HEK293 (cell line): ENCODE results near the gene P4HA2.
A peak's percentile ranks its signal among the peaks of the same experiment; 100 is the strongest.

Experiments
- CTCF ChIA-PET: fragments of 350-600 bp; formaldehyde crosslinking; extraction: SDS; loops from one replicate; lab custom pipeline; 2021; ENCODE audit warnings: antibody characterized with exemption; lab: Yijun Ruan, JAX
- POLR2A ChIA-PET: fragments of 300-600 bp; formaldehyde crosslinking; extraction: SDS; loops from one replicate; lab custom pipeline; 2020; ENCODE audit warnings: antibody characterized with exemption, inconsistent platforms; lab: Yijun Ruan, JAX
- H3K27ac ChIP-seq: fragments of 200-500 bp; sonication (Bioruptor generic); 2 replicates; pipeline ENCODE4 v1.5.1; 2014; ENCODE audit warnings: low read depth, low read length, control low read depth, inconsistent platforms; ENCODE audit errors: extremely low read depth
- H3K36me3 ChIP-seq, 2 experiments: fragments of 200-500 bp in 1 of 2; sonication (Bioruptor generic) in 1 of 2; 1 replicate in 1 of 2; 2 replicates in 1 of 2; pipeline ENCODE4 v1.5.1; 2014 to 2017; ENCODE audit warnings: inconsistent platforms in 2 of 2, low read length in 2 of 2; ENCODE audit not compliant: control insufficient read depth in 2 of 2, insufficient read depth in 1 of 2
- H3K4me1 ChIP-seq: fragments of 200-500 bp; sonication (Bioruptor generic); 2 replicates; pipeline ENCODE4 v1.5.1; 2014; ENCODE audit warnings: mild to moderate bottlenecking, low read length, inconsistent platforms; ENCODE audit not compliant: control insufficient read depth, insufficient read depth
- H3K4me3 ChIP-seq: 2 replicates; pipeline ENCODE4 v1.5.1; 2011; ENCODE audit warnings: low read depth, mild to moderate bottlenecking, control low read depth, low read length, moderate library complexity
- H3K9me3 ChIP-seq: fragments of 200-500 bp; sonication (Bioruptor generic); 2 replicates; pipeline ENCODE4 v1.5.1; 2014; ENCODE audit warnings: low read depth, low read length, inconsistent platforms; ENCODE audit not compliant: control insufficient read depth, insufficient read depth
- EGR2 ChIP-seq: fragments of 450-650 bp; formaldehyde crosslinking; IDR thresholded peaks from 2 replicates; pipeline ENCODE4 v1.5.1; 2016; ENCODE audit warnings: low read depth, missing biosample characterization, missing genetic modification characterization
- GLIS1 ChIP-seq: fragments of 450-650 bp; formaldehyde crosslinking; IDR thresholded peaks from 2 replicates; pipeline ENCODE4 v1.5.1; 2016; ENCODE audit warnings: missing biosample characterization, missing genetic modification characterization
- KLF8 ChIP-seq: fragments of 450-650 bp; formaldehyde crosslinking; IDR thresholded peaks from 2 replicates; pipeline ENCODE4 v1.5.1; 2016; ENCODE audit warnings: missing biosample characterization, missing genetic modification characterization
- MZF1 ChIP-seq: fragments of 450-650 bp; formaldehyde crosslinking; IDR thresholded peaks from 2 replicates; pipeline ENCODE4 v1.5.1; 2017; ENCODE audit warnings: missing biosample characterization, missing genetic modification characterization, borderline replicate concordance
- OVOL3 ChIP-seq: fragments of 450-650 bp; formaldehyde crosslinking; IDR thresholded peaks from 2 replicates; pipeline ENCODE4 v1.5.1; 2016; ENCODE audit warnings: missing biosample characterization, missing genetic modification characterization
- PRDM4 ChIP-seq: fragments of 450-650 bp; formaldehyde crosslinking; IDR thresholded peaks from 2 replicates; pipeline ENCODE4 v1.5.1; 2017; ENCODE audit warnings: missing biosample characterization, missing genetic modification characterization
- SCRT2 ChIP-seq: fragments of 450-650 bp; formaldehyde crosslinking; IDR thresholded peaks from 2 replicates; pipeline ENCODE4 v1.5.1; 2016; ENCODE audit warnings: missing biosample characterization, missing genetic modification characterization
- YY2 ChIP-seq: fragments of 450-650 bp; formaldehyde crosslinking; IDR thresholded peaks from 2 replicates; pipeline ENCODE4 v1.5.1; 2016; ENCODE audit warnings: missing biosample characterization, missing genetic modification characterization
- ZBTB48 ChIP-seq: fragments of 450-650 bp; formaldehyde crosslinking; IDR thresholded peaks from 2 replicates; pipeline ENCODE4 v1.5.1; 2016; ENCODE audit warnings: missing biosample characterization, missing genetic modification characterization
- ZEB2 ChIP-seq: fragments of 450-650 bp; formaldehyde crosslinking; IDR thresholded peaks from 2 replicates; pipeline ENCODE4 v1.5.1; 2016; ENCODE audit warnings: missing biosample characterization, missing genetic modification characterization
- ZFHX2 ChIP-seq: fragments of 450-650 bp; formaldehyde crosslinking; conservative IDR thresholded peaks from 2 replicates; pipeline ENCODE4 v1.5.1; 2016; ENCODE audit warnings: missing biosample characterization, missing genetic modification characterization
- ZIC2 ChIP-seq: fragments of 450-650 bp; formaldehyde crosslinking; IDR thresholded peaks from 2 replicates; pipeline ENCODE4 v1.5.1; 2016; ENCODE audit warnings: missing biosample characterization, missing genetic modification characterization
- ZNF184 ChIP-seq: fragments of 450-650 bp; IDR thresholded peaks from 2 replicates; pipeline ENCODE4 v1.5.1; 2018; ENCODE audit warnings: missing biosample characterization, mild to moderate bottlenecking, missing genetic modification characterization
- ZNF311 ChIP-seq: fragments of 450-650 bp; formaldehyde crosslinking; IDR thresholded peaks from 2 replicates; pipeline ENCODE4 v1.5.1; 2017; ENCODE audit warnings: missing biosample characterization, missing genetic modification characterization, borderline replicate concordance
- ZNF335 ChIP-seq: fragments of 450-650 bp; formaldehyde crosslinking; conservative IDR thresholded peaks from 2 replicates; pipeline ENCODE4 v1.5.1; 2016; ENCODE audit warnings: missing biosample characterization, missing genetic modification characterization
- ZNF341 ChIP-seq: fragments of 450-650 bp; formaldehyde crosslinking; IDR thresholded peaks from 2 replicates; pipeline ENCODE4; 2016; ENCODE audit warnings: low read depth, missing biosample characterization, missing genetic modification characterization
- ZNF37A ChIP-seq: fragments of 450-650 bp; IDR thresholded peaks from 2 replicates; pipeline ENCODE4 v1.5.1; 2018; ENCODE audit warnings: missing biosample characterization, missing genetic modification characterization
- ZNF426 ChIP-seq: fragments of 450-650 bp; formaldehyde crosslinking; IDR thresholded peaks from 2 replicates; pipeline ENCODE4 v1.5.1; 2017; ENCODE audit warnings: missing biosample characterization, missing genetic modification characterization, mild to moderate bottlenecking, inconsistent platforms, moderate library complexity
- ZNF473 ChIP-seq: fragments of 450-650 bp; formaldehyde crosslinking; IDR thresholded peaks from 2 replicates; pipeline ENCODE4 v1.5.1; 2017; ENCODE audit warnings: missing biosample characterization, missing genetic modification characterization
- ZNF501 ChIP-seq: fragments of 450-650 bp; formaldehyde crosslinking; IDR thresholded peaks from 2 replicates; pipeline ENCODE4 v1.5.1; 2016; ENCODE audit warnings: missing biosample characterization, missing genetic modification characterization
- ZNF521 ChIP-seq: fragments of 450-650 bp; formaldehyde crosslinking; IDR thresholded peaks from 2 replicates; pipeline ENCODE4 v1.5.1; 2017; ENCODE audit warnings: missing biosample characterization, mild to moderate bottlenecking, missing genetic modification characterization
- ZNF530 ChIP-seq: fragments of 450-650 bp; formaldehyde crosslinking; IDR thresholded peaks from 2 replicates; pipeline ENCODE4 v1.5.1; 2016; ENCODE audit warnings: low read depth, missing biosample characterization, missing genetic modification characterization
- ZNF558 ChIP-seq: fragments of 450-650 bp; formaldehyde crosslinking; IDR thresholded peaks from 2 replicates; pipeline ENCODE4 v1.5.1; 2016; ENCODE audit warnings: missing biosample characterization, missing genetic modification characterization
- ZNF596 ChIP-seq: fragments of 450-650 bp; IDR thresholded peaks from 2 replicates; pipeline ENCODE4 v1.5.0; 2018; ENCODE audit warnings: missing biosample characterization, mild to moderate bottlenecking, missing genetic modification characterization, moderate library complexity
- ZNF629 ChIP-seq: fragments of 450-650 bp; formaldehyde crosslinking; IDR thresholded peaks from 2 replicates; pipeline ENCODE4 v1.5.1; 2017; ENCODE audit warnings: missing biosample characterization, missing genetic modification characterization
- ZNF701 ChIP-seq: fragments of 450-650 bp; formaldehyde crosslinking; IDR thresholded peaks from 2 replicates; pipeline ENCODE4 v1.5.1; 2016; ENCODE audit warnings: missing biosample characterization, missing genetic modification characterization
- ZNF785 ChIP-seq: fragments of 450-650 bp; formaldehyde crosslinking; IDR thresholded peaks from 2 replicates; pipeline ENCODE4 v1.5.1; 2016; ENCODE audit warnings: missing biosample characterization, missing genetic modification characterization
- ZNF830 ChIP-seq: fragments of 450-650 bp; IDR thresholded peaks from 2 replicates; pipeline ENCODE4 v1.5.0; 2018; ENCODE audit warnings: missing biosample characterization, missing genetic modification characterization, low read depth, mild to moderate bottlenecking, moderate library complexity
- ZNF843 ChIP-seq: fragments of 450-650 bp; formaldehyde crosslinking; IDR thresholded peaks from 2 replicates; pipeline ENCODE4 v1.5.1; 2016; ENCODE audit warnings: missing biosample characterization, missing genetic modification characterization
- TF ChIP-seq, protein P1 (sequence below): fragments of 450-650 bp; formaldehyde crosslinking; IDR thresholded peaks from 2 replicates; pipeline ENCODE4 v1.5.1; 2016; ENCODE audit warnings: missing biosample characterization, missing genetic modification characterization

P4HA2 gene

DNA sequence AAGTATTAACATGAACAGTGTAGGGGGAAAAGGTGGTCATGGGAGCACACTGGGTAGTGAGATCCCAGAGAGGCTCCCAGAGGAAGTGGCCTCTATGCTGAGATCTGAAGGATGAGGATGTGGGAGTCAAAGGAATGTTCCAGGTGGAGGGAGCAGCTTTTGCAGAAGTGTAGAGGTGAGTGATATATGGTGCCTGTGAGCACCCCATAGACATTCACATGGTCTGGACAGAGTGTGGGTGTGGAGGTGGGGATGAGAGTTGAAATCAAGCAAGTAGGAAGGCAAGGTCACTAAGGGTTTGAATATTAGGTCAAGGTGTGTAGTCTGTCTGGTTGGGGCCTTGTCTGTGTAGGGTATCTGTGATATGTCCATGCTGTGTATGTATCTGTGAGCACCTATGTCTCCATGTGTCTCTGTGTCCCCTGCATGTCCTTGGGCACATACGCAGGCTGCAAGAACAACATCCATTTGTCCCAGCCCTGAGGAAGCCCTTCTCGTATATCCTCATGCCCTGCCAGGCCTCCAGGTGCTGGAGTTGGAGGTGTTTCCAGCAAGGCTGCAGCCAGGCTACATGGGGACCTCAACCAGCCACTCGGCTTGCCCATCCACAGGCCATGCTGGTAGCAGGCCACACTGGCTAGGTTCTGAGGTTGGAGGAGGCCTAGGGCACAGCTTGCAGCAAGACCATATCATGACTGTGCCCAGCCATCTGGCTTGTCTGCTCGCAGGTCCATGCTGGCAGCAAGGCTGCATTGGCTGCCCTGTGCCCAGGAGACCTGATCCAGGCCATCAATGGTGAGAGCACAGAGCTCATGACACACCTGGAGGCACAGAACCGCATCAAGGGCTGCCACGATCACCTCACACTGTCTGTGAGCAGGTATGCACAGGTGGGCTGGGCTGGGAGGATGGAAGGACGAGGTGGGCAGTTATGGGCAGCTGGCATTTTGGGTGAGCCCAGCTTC lies 34.5 kb upstream of the P4HA2 start:
- H3K27ac ChIP-seq = no peak overlapping the region
- no peaks in the 10 kb centered on the region for H3K9me3 ChIP-seq
- H3K4me1 ChIP-seq = no peaks in the 10 kb centered on the region; the same call in 1 of the 2 replicates
- CTCF ChIA-PET = interaction anchor here (0.8 to 1.9 kb wide), 4 partner anchors 24 to 536 kb away, joined by 3 to 9 read pairs (median 4); no protein-coding TSS in a partner anchor
- no peak overlapping the region for H3K4me3 ChIP-seq
- POLR2A ChIA-PET = no interaction called here
- TF ChIP-seq ZFHX2 (tag by site-specific recombination) = peak; percentile 64
- TF ChIP-seq ZNF521 (tag by site-specific recombination) = no peak
- TF ChIP-seq ZNF785 (tag by site-specific recombination) = no peak
- TF ChIP-seq EGR2 (tag by site-specific recombination) = peak; percentile 66
- TF ChIP-seq ZNF558 (tag by site-specific recombination) = no peak
- TF ChIP-seq, all 188 proteins: peak for 2
- no peaks in the 10 kb centered on the region for H3K36me3 ChIP-seq

DNA sequence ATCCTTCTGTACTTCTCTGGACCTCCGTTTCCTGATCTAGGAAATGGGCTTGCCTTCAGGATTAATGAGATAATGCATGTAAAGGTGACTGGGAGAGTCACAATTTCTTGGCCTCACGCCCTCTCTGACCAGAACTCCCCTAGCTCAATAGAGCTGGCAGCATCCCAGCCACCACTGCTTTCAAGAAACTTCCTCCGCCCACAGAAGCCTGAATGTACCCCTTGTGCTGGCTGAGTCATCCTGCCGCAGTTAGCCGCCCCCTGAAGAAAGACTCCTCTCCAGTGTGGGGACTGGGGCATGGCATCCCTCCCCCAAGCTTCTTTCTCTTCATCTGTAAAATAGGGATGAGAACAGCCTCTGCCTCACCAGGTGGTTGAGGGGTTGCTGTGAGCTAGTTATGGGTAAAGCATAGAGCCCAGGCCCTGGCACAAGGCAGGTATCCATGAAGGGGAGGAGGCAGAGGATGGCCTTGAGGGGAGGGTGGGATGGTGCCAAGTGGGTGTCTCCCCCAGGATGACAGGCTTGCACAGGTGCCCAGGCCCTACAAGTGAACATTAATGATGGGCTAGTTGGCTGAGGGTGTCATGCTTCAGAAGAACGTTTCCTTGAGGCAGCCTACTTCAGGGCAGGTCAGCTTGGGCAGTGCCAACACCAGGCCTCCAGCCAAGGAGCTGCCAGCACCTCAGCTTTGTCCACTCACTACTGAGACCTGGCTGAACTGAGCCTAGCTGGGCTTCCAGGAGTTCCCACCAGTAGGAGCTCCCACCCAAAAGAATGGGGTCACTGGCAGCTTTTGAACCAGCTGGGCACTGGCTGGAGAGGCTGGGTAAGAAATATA lies 33.3 kb upstream of the P4HA2 start:
- no peak overlapping the region for H3K4me3 ChIP-seq
- H3K9me3 ChIP-seq = no peaks in the 10 kb centered on the region
- H3K27ac ChIP-seq = no peak overlapping the region
- POLR2A ChIA-PET = interaction anchor here (1.5 kb wide), 1 partner anchor 108 kb away, joined by 4 read pairs; the partner anchor contains the start of gene SLC22A5
- no peaks in the 10 kb centered on the region for H3K36me3 ChIP-seq
- H3K4me1 ChIP-seq = no peaks in the 10 kb centered on the region; the same call in 1 of the 2 replicates
- CTCF ChIA-PET = interaction anchor here (0.8 to 1.9 kb wide), 4 partner anchors 11 to 126 kb away, joined by 4 to 9 read pairs (median 6); no protein-coding TSS in a partner anchor
- TF ChIP-seq ZNF311 (tag by site-specific recombination) (no peak), ZNF341 (tag by site-specific recombination) (no peak), ZNF473 (no peak), ZNF37A (tag by site-specific recombination) (no peak), ZNF629 (tag by site-specific recombination) (no peak), MZF1 (no peak), ZIC2 (peak; percentile 22; the same call in 1 of the 2 replicates), ZNF335 (peak; percentile 24; the same call in 1 of the 2 replicates), ZEB2 (tag by site-specific recombination) (0 out of 2 replicates have a peak, but pooled peaks have one; percentile 23), ZNF501 (tag by site-specific recombination) (no peak), ZNF830 (tag by site-specific recombination) (no peak), YY2 (no peak), ZNF184 (no peak), ZNF701 (no peak), ZNF521 (tag by site-specific recombination) (no peak), ZNF426 (no peak), OVOL3 (tag by site-specific recombination) (no peak), ZNF596 (tag by site-specific recombination) (no peak), PRDM4 (tag by site-specific recombination) (no peak), EGR2 (tag by site-specific recombination) (peak; percentile 92), SCRT2 (tag by site-specific recombination) (no peak), KLF8 (no peak), ZBTB48 (tag by site-specific recombination) (no peak), ZNF843 (tag by site-specific recombination) (no peak), GLIS1 (tag by site-specific recombination) (peak; percentile 31; the same call in 1 of the 2 replicates), ZNF530 (tag by site-specific recombination) (no peak)
- TF ChIP-seq, protein P1, sequence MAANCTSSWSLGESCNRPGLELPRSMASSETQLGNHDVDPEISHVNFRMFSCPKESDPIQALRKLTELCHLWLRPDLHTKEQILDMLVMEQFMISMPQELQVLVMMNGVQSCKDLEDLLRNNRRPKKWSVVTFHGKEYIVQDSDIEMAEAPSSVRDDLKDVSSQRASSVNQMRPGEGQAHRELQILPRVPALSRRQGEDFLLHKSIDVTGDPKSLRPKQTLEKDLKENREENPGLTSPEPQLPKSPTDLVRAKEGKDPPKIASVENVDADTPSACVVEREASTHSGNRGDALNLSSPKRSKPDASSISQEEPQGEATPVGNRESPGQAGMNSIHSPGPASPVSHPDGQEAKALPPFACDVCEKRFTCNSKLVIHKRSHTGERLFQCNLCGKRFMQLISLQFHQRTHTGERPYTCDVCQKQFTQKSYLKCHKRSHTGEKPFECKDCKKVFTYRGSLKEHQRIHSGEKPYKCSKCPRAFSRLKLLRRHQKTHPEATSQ (tag by site-specific recombination) = no peak
